K562 (cell line): ENCODE measurements around the gene CXCL14. TPM values are rescaled to one million over a fixed set of nuclear protein-coding genes. Genes with fewer than 3 reads are reported as not detected.

ENCODE experiments used
- ATAC-seq: fragments of 200-7000 bp; cut with Tn5 transposase; 3 replicates; pipeline ENCODE4 v1.9.1; 2020; ENCODE audit warnings: moderate library complexity
- BruUV-seq: library from RNA; stranded (reverse); fragments of 400-500 nt; replicated peaks from 2 replicates; lab custom pipeline; 2021; lab: Mats Ljungman, UMichigan
- CTCF ChIA-PET: fragments of 300-600 bp; formaldehyde crosslinking; extraction: SDS; loops from one replicate; lab custom pipeline; 2021; ENCODE audit warnings: low intra/inter-chr PET ratio; lab: Yijun Ruan, JAX
- POLR2A ChIA-PET: fragments of 300-600, 350-650 bp; sonication (Branson Sonifier 250); formaldehyde crosslinking; extraction: SDS; loops from one replicate; lab custom pipeline; 2021; ENCODE audit warnings: antibody characterized with exemption, inconsistent platforms; lab: Yijun Ruan, JAX
- DNase-seq, 4 experiments: peaks; one replicate each; pipeline versions ENCODE4 v3.0.0 to v3.0.0-alpha.2; 2011 to 2018; ENCODE audit warnings: low spot score in 3 of 4, mixed read lengths in 3 of 4; ENCODE audit errors: extremely low read depth in 1 of 4
- FAIRE-seq: peaks from 2 replicates; lab custom pipeline; 2011; peaks lifted over from hg19 to GRCh38; lab: Jason Lieb, UNC
- H2AFZ ChIP-seq: 2 replicates; pipeline ENCODE4 v1.6.0; 2011; ENCODE audit warnings: low read depth, low read length, control low read depth, inconsistent platforms
- H3K27ac ChIP-seq: fragments of 200-600 bp; 3 replicates; pipeline ENCODE4 v1.8.0; 2011; ENCODE audit warnings: low read depth, mild to moderate bottlenecking, control low read depth, inconsistent platforms, low read length, moderate library complexity, mixed read lengths; ENCODE audit errors: extremely low read depth
- H3K27me3 ChIP-seq, 2 experiments: fragments of 300-600 bp in 1 of 2; 2 replicates in 1 of 2; 3 replicates in 1 of 2; pipeline versions ENCODE4 v1.6.0 to v1.8.0; 2011; ENCODE audit warnings: inconsistent platforms in 2 of 2, low read length in 2 of 2, mild to moderate bottlenecking in 1 of 2, mixed read lengths in 1 of 2, moderate library complexity in 1 of 2; ENCODE audit not compliant: control insufficient read depth in 2 of 2, insufficient read depth in 2 of 2
- H3K36me3 ChIP-seq: fragments of 300-600 bp; 3 replicates; pipeline ENCODE4 v1.8.0; 2011; ENCODE audit warnings: mild to moderate bottlenecking, low read length, inconsistent platforms; ENCODE audit not compliant: control insufficient read depth, insufficient read depth
- H3K4me1 ChIP-seq, 2 experiments: fragments of 200-600 bp in 1 of 2; replicated peaks in 1 of 2; 2 replicates in 1 of 2; 3 replicates in 1 of 2; pipeline versions ENCODE4 v1.5.1 to v1.8.0; 2011; ENCODE audit warnings: inconsistent platforms in 2 of 2, low read length in 2 of 2, mild to moderate bottlenecking in 1 of 2, mixed read lengths in 1 of 2, moderate library complexity in 1 of 2; ENCODE audit not compliant: control insufficient read depth in 2 of 2, insufficient read depth in 2 of 2
- H3K4me2 ChIP-seq: 2 replicates; pipeline ENCODE4 v1.6.1; 2011; ENCODE audit warnings: low read length, control low read depth, inconsistent platforms, mixed read lengths; ENCODE audit not compliant: insufficient read depth
- H3K4me3 ChIP-seq: fragments of 200-600 bp; sonication (generic), shearing (Covaris generic); 2 replicates; pipeline ENCODE4 v1.5.1; 2016; ENCODE audit warnings: control low read depth, inconsistent platforms
- H3K79me2 ChIP-seq: fragments of 200-600 bp; 3 replicates; pipeline ENCODE4 v1.8.0; 2011; ENCODE audit warnings: low read length, inconsistent platforms; ENCODE audit not compliant: control insufficient read depth, insufficient read depth
- H3K9ac ChIP-seq, 2 experiments: 2 replicates each; pipeline versions ENCODE4 v1.6.0 to v1.6.1; 2011; ENCODE audit warnings: low read depth in 2 of 2, low read length in 2 of 2, control low read depth in 1 of 2, inconsistent platforms in 1 of 2, mild to moderate bottlenecking in 1 of 2, mixed read lengths in 1 of 2; ENCODE audit not compliant: insufficient read depth in 1 of 2
- H3K9me1 ChIP-seq: one replicate; pipeline ENCODE4 v1.6.0; 2011; ENCODE audit warnings: inconsistent platforms, mild to moderate bottlenecking, low read length, moderate library complexity; ENCODE audit not compliant: control insufficient read depth, insufficient read depth
- H3K9me3 ChIP-seq: replicated peaks from 2 replicates; pipeline ENCODE4 v1.5.1; 2011; ENCODE audit warnings: low read depth, low read length, inconsistent platforms; ENCODE audit not compliant: control insufficient read depth, insufficient read depth
- H4K20me1 ChIP-seq: replicated peaks from 2 replicates; pipeline ENCODE4 v1.6.1; 2011; ENCODE audit warnings: low read length, inconsistent platforms, mixed read lengths; ENCODE audit not compliant: control insufficient read depth, insufficient read depth
- EP400 ChIP-seq: fragments of 450-650 bp; IDR thresholded peaks from 2 replicates; pipeline ENCODE4 v1.6.1; 2017; ENCODE audit warnings: antibody characterized with exemption, mild to moderate bottlenecking, moderate library complexity
- EWSR1 ChIP-seq: fragments of 450-650 bp; IDR thresholded peaks from 2 replicates; pipeline ENCODE4 v1.6.1; 2018; ENCODE audit warnings: borderline replicate concordance, mild to moderate bottlenecking, low read depth, moderate library complexity; ENCODE audit not compliant: partially characterized antibody
- FOXJ2 ChIP-seq: fragments of 200-800 bp; sonication (Bioruptor generic); IDR thresholded peaks from 2 replicates; pipeline ENCODE4 v1.6.1; 2016; ENCODE audit warnings: missing genetic modification characterization, missing compliant biosample characterization
- GABPB2 ChIP-seq: fragments of 250-450 bp; sonication (Bioruptor Pico); conservative IDR thresholded peaks from 2 replicates; pipeline ENCODE4 v1.5.1; 2021; ENCODE audit warnings: mild to moderate bottlenecking
- LARP7 ChIP-seq: fragments of 450-650 bp; IDR thresholded peaks from 2 replicates; pipeline ENCODE4 v1.6.1; 2016
- MAZ ChIP-seq, 2 experiments: fragments of 450-650 bp in 1 of 2; sonication (generic) in 1 of 2; formaldehyde crosslinking; IDR thresholded peaks in 1 of 2; conservative IDR thresholded peaks in 1 of 2; 2 replicates each; pipeline versions ENCODE4 v1.4.0 to v1.5.0; 2020; ENCODE audit warnings: mild to moderate bottlenecking in 1 of 2, missing genetic modification reagents in 1 of 2
- MCM2 ChIP-seq: fragments of 450-650 bp; IDR thresholded peaks from 2 replicates; pipeline ENCODE4 v1.6.1; 2017; ENCODE audit warnings: low read depth, mild to moderate bottlenecking
- PHF8 ChIP-seq: fragments of 200-600 bp; sonication (generic); IDR thresholded peaks from 2 replicates; pipeline ENCODE4 v1.6.1; 2012; ENCODE audit warnings: mixed run types, mild to moderate bottlenecking, inconsistent platforms, low read length, moderate library complexity, borderline replicate concordance
- ZNF282 ChIP-seq: sonication (generic); formaldehyde crosslinking; IDR thresholded peaks from 2 replicates; pipeline ENCODE4 v1.8.1; 2023; ENCODE audit warnings: missing genetic modification reagents
- ZNF561 ChIP-seq: fragments of 450-650 bp; formaldehyde crosslinking; conservative IDR thresholded peaks from 2 replicates; pipeline ENCODE4 v1.4.0; 2020; ENCODE audit warnings: mild to moderate bottlenecking, moderate library complexity
- ZNF699 ChIP-seq: fragments of 250-450 bp; sonication (Bioruptor Pico); IDR thresholded peaks from 2 replicates; pipeline ENCODE4 v1.8.0; 2021; ENCODE audit warnings: mild to moderate bottlenecking, moderate library complexity; ENCODE audit not compliant: insufficient replicate concordance
- ZNF717 ChIP-seq: fragments of 250-450 bp; sonication (Bioruptor Pico); IDR thresholded peaks from 2 replicates; pipeline ENCODE4 v1.5.0; 2021
- WGBS: fragments of 100-300 bp; shearing (Covaris generic); methylation state at CpG from one replicate; pipeline ENCODE4 v1.1.6; 2016; ENCODE audit warnings: low coverage, mixed read lengths; ENCODE audit not compliant: insufficient coverage; ENCODE audit errors: missing lambda C conversion rate; 5-methylcytosine and 5-hydroxymethylcytosine counted together
- in situ Hi-C: fragments of 300-500 bp; cut with MboI; formaldehyde crosslinking; loops from 4 replicates; pipeline ENCODE4 v1.15.0; 2018; ENCODE audit warnings: inconsistent platforms, mixed read lengths
- intact Hi-C: fragments of 100-400 bp; cut with micrococcal nuclease; formaldehyde crosslinking; loops from 2 replicates; pipeline ENCODE4 v1.14.2; 2022
- polyA plus RNA-seq, 8 experiments: library from polyadenylated mRNA; depleted of rRNA in 4 of 8; stranded (reverse) in 5 of 8; unstranded in 3 of 8; fragments of >200 nt; fragmentation: Nextera tagmentation in 2 of 8; fragmentation: Illumina TruSeq in 1 of 8; extraction: Ambion mirVana in 2 of 8; extraction: Trizol in 1 of 8; gene quantifications; 2 replicates each; pipeline versions ENCODE4 v1.2.1 to v1.2.3, GENCODE V29; 2011 to 2014; ENCODE audit warnings: inconsistent platforms in 1 of 8, missing spikeins in 1 of 8
- total RNA-seq, 7 experiments: library from RNA; depleted of rRNA in 6 of 7; stranded (reverse); fragments of >200 nt in 6 of 7; fragmentation: Illumina TruSeq in 2 of 7; extraction: Trizol in 2 of 7; gene quantifications; 2 replicates each; pipeline versions ENCODE4 v1.2.1 to v1.2.3, GENCODE V29; 2011 to 2021; ENCODE audit warnings: low replicate concordance in 1 of 7
- TF ChIP-seq, protein P1 (sequence below): fragments of 250-450 bp; sonication (Bioruptor Pico); IDR thresholded peaks from 2 replicates; pipeline ENCODE4 v1.8.0; 2021; ENCODE audit warnings: moderate library complexity, mild to moderate bottlenecking, inconsistent platforms
- TF ChIP-seq, protein P2 (sequence below), 3 experiments: fragments of 200-800 bp in 1 of 3; sonication (Bioruptor generic) in 1 of 3; sonication (generic) in 1 of 3; formaldehyde crosslinking in 1 of 3; IDR thresholded peaks; 2 replicates each; pipeline versions ENCODE4 v1.6.1 to v1.8.0; 2016 to 2022; ENCODE audit warnings: mild to moderate bottlenecking in 2 of 3, missing compliant biosample characterization in 2 of 3, missing genetic modification characterization in 2 of 3, missing genetic modification reagents in 1 of 3
- TF ChIP-seq, protein P3 (sequence below): sonication (generic); formaldehyde crosslinking; IDR thresholded peaks from 2 replicates; pipeline ENCODE4 v1.8.0; 2022; ENCODE audit warnings: mild to moderate bottlenecking, missing genetic modification reagents, borderline replicate concordance

Gene CXCL14
- total and polyA plus RNA-seq, 9 of the 15 experiments (the other 6 are each of a cell fraction or from before 2014, with no cell fraction given), result not detected

DNA sequence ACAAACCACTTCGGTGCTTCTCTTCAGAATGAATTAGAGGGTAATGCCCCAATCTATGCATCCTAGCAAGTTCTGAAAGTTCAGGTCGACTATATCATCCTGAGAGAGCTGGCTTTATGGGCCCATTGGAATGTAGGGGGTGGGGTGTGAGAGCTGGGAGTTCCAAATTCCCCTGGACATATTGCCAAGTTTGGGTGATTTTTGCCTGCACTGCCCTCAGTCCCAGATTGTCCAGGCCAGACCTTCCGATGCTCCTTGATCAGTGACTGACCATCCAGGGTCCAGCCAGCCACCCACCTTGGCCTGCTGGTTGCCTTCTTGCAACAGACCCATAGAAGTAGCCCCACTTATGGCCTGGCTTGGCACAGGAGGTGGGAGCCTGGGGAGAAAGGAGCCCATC lies 47.8 kb upstream of the CXCL14 start:
- intact Hi-C loops, result no loop called here
- TF ChIP-seq, protein P1, sequence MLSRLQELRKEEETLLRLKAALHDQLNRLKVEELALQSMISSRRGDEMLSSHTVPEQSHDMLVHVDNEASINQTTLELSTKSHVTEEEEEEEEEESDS (CRISPR knock-in tag), result no peak
- no peak for TF ChIP-seq GABPB2 (CRISPR knock-in tag)
- no peak for TF ChIP-seq MCM2
- TF ChIP-seq, protein P2, sequence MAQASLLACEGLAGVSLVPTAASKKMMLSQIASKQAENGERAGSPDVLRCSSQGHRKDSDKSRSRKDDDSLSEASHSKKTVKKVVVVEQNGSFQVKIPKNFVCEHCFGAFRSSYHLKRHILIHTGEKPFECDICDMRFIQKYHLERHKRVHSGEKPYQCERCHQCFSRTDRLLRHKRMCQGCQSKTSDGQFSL (CRISPR knock-in tag; IDR thresholded peaks at IDR 0.05), result no peak
- TF ChIP-seq, protein P2 (tag; IDR thresholded peaks at IDR 0.05), result no peak
- TF ChIP-seq EWSR1, result no peak
- no peak for TF ChIP-seq PHF8
- TF ChIP-seq MAZ (CRISPR knock-in tag; conservative IDR thresholded peaks at IDR 0.05 in 1 of 2, IDR thresholded peaks at IDR 0.05 in 1 of 2), result no peak
- TF ChIP-seq EP400, result no peak
- TF ChIP-seq ZNF282 (CRISPR knock-in tag), result no peak
- TF ChIP-seq ZNF717 (CRISPR knock-in tag), result no peak
- no peak for TF ChIP-seq LARP7
- no peak for TF ChIP-seq ZNF561 (CRISPR knock-in tag)
- TF ChIP-seq ZNF699 (CRISPR knock-in tag), result no peak
- no peak for TF ChIP-seq FOXJ2 (tag)
- TF ChIP-seq, protein P3, sequence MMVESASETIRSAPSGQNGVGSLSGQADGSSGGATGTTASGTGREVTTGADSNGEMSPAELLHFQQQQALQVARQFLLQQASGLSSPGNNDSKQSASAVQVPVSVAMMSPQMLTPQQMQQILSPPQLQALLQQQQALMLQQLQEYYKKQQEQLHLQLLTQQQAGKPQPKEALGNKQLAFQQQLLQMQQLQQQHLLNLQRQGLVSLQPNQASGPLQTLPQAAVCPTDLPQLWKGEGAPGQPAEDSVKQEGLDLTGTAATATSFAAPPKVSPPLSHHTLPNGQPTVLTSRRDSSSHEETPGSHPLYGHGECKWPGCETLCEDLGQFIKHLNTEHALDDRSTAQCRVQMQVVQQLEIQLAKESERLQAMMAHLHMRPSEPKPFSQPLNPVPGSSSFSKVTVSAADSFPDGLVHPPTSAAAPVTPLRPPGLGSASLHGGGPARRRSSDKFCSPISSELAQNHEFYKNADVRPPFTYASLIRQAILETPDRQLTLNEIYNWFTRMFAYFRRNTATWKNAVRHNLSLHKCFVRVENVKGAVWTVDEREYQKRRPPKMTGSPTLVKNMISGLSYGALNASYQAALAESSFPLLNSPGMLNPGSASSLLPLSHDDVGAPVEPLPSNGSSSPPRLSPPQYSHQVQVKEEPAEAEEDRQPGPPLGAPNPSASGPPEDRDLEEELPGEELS (CRISPR knock-in tag), result no peak
- CTCF ChIA-PET, result no interaction called here
- DNase-seq, result no peak
- Histone ChIP-seq H3K79me2 (no peaks in the 10 kb centered on the region), H3K36me3 (no peaks in the 10 kb centered on the region), H3K9me3 (no peaks in the 10 kb centered on the region), H3K27me3 (peaks cover 0 to 15% of the 10 kb centered on the region in 2 experiments; a peak in 2 of 5 replicates), H4K20me1 (no peaks in the 10 kb centered on the region; the same call in 1 of the 2 replicates), H3K4me3 (no peak overlapping the region), H3K9ac (no peak overlapping the region; a peak in 1 of 4 replicates), H2AFZ (no peak overlapping the region), H3K27ac (no peak overlapping the region), H3K4me1 (no peaks in the 10 kb centered on the region), H3K4me2 (no peak overlapping the region), H3K9me1 (no peaks in the 10 kb centered on the region)
- no TSS peak for BruUV-seq
- POLR2A ChIA-PET, result no interaction called here
- FAIRE-seq, result no peak
- 5% methylated on average over 3 of the region's 3 CpGs for WGBS
- ATAC-seq, result no peak
- in situ Hi-C loops, result no loop called here
